ENCODE measurements around the gene SMC1A.

SMC1A gene

DNA sequence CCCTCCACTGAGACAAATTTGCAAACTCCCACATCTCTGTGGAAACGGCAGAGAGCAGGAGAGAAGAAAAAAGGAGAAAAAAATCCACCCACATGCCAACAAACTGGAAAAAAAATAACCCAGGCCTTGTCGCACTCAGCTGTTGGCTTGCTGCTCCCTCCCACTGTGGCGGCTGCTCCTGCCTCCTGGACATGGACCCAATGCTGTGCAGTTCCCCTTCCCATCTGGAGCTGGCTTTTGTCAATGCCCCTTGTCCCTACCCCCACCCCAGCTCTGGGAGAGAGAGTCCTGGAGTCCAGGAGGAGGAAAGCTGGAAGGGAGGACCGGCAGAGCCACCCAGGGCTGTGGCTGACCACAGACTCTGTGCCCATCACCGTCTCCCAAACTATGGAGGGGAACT lies 90.2 kb downstream of the SMC1A start:
- H3K36me3 ChIP-seq (ENCODE audit: control insufficient read depth in 2 of 2, insufficient read depth in 1 of 2, low read length in 2 of 2) = no peaks in the 10 kb centered on the region
- TF ChIP-seq, protein P1, sequence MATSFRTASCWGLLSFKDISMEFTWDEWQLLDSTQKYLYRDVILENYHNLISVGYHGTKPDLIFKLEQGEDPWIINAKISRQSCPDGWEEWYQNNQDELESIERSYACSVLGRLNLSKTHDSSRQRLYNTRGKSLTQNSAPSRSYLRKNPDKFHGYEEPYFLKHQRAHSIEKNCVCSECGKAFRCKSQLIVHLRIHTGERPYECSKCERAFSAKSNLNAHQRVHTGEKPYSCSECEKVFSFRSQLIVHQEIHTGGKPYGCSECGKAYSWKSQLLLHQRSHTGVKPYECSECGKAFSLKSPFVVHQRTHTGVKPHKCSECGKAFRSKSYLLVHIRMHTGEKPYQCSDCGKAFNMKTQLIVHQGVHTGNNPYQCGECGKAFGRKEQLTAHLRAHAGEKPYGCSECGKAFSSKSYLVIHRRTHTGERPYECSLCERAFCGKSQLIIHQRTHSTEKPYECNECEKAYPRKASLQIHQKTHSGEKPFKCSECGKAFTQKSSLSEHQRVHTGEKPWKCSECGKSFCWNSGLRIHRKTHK (tag by site-specific recombination; IDR thresholded peaks at IDR 0.05) = no peak
- TF ChIP-seq ZNF114 (tag by site-specific recombination; IDR thresholded peaks at IDR 0.05) = no peak
- TF ChIP-seq KLF7 (tag by site-specific recombination; IDR thresholded peaks at IDR 0.05; ENCODE audit: borderline replicate concordance) = no peak
- TF ChIP-seq, protein P2, sequence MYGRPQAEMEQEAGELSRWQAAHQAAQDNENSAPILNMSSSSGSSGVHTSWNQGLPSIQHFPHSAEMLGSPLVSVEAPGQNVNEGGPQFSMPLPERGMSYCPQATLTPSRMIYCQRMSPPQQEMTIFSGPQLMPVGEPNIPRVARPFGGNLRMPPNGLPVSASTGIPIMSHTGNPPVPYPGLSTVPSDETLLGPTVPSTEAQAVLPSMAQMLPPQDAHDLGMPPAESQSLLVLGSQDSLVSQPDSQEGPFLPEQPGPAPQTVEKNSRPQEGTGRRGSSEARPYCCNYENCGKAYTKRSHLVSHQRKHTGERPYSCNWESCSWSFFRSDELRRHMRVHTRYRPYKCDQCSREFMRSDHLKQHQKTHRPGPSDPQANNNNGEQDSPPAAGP (tag by site-specific recombination; IDR thresholded peaks at IDR 0.05) = no peak
- TF ChIP-seq GLIS1 (tag by site-specific recombination; IDR thresholded peaks at IDR 0.05) = no peak
- TF ChIP-seq ZNF843 (tag by site-specific recombination; IDR thresholded peaks at IDR 0.05) = no peak
- TF ChIP-seq, protein P3, sequence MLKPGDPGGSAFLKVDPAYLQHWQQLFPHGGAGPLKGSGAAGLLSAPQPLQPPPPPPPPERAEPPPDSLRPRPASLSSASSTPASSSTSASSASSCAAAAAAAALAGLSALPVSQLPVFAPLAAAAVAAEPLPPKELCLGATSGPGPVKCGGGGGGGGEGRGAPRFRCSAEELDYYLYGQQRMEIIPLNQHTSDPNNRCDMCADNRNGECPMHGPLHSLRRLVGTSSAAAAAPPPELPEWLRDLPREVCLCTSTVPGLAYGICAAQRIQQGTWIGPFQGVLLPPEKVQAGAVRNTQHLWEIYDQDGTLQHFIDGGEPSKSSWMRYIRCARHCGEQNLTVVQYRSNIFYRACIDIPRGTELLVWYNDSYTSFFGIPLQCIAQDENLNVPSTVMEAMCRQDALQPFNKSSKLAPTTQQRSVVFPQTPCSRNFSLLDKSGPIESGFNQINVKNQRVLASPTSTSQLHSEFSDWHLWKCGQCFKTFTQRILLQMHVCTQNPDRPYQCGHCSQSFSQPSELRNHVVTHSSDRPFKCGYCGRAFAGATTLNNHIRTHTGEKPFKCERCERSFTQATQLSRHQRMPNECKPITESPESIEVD (tag by site-specific recombination; IDR thresholded peaks at IDR 0.05) = no peak
- TF ChIP-seq, protein P4, sequence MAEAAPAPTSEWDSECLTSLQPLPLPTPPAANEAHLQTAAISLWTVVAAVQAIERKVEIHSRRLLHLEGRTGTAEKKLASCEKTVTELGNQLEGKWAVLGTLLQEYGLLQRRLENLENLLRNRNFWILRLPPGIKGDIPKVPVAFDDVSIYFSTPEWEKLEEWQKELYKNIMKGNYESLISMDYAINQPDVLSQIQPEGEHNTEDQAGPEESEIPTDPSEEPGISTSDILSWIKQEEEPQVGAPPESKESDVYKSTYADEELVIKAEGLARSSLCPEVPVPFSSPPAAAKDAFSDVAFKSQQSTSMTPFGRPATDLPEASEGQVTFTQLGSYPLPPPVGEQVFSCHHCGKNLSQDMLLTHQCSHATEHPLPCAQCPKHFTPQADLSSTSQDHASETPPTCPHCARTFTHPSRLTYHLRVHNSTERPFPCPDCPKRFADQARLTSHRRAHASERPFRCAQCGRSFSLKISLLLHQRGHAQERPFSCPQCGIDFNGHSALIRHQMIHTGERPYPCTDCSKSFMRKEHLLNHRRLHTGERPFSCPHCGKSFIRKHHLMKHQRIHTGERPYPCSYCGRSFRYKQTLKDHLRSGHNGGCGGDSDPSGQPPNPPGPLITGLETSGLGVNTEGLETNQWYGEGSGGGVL (tag by site-specific recombination; IDR thresholded peaks at IDR 0.05) = no peak
- TF ChIP-seq, protein P5, sequence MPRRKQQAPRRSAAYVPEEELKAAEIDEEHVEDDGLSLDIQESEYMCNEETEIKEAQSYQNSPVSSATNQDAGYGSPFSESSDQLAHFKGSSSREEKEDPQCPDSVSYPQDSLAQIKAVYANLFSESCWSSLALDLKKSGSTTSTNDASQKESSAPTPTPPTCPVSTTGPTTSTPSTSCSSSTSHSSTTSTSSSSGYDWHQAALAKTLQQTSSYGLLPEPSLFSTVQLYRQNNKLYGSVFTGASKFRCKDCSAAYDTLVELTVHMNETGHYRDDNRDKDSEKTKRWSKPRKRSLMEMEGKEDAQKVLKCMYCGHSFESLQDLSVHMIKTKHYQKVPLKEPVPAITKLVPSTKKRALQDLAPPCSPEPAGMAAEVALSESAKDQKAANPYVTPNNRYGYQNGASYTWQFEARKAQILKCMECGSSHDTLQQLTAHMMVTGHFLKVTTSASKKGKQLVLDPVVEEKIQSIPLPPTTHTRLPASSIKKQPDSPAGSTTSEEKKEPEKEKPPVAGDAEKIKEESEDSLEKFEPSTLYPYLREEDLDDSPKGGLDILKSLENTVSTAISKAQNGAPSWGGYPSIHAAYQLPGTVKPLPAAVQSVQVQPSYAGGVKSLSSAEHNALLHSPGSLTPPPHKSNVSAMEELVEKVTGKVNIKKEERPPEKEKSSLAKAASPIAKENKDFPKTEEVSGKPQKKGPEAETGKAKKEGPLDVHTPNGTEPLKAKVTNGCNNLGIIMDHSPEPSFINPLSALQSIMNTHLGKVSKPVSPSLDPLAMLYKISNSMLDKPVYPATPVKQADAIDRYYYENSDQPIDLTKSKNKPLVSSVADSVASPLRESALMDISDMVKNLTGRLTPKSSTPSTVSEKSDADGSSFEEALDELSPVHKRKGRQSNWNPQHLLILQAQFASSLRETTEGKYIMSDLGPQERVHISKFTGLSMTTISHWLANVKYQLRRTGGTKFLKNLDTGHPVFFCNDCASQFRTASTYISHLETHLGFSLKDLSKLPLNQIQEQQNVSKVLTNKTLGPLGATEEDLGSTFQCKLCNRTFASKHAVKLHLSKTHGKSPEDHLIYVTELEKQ (tag by site-specific recombination; IDR thresholded peaks at IDR 0.05; ENCODE audit: borderline replicate concordance) = no peak
- TF ChIP-seq ZNF16 (tag by site-specific recombination; IDR thresholded peaks at IDR 0.05; ENCODE audit: low read depth) = no peak
- TF ChIP-seq ZNF266 (tag by site-specific recombination; IDR thresholded peaks at IDR 0.05; ENCODE audit: low read depth) = no peak
- ChIA-PET CTCF (interaction anchor here (0.7 to 12.6 kb wide), 7 partner anchors 8 to 150 kb away, joined by 3 to 233 read pairs (median 5); no protein-coding TSS in a partner anchor), POLR2A (interaction anchor here (0.6 to 0.7 kb wide), 2 partner anchors 15 to 110 kb away, joined by 3 read pairs; no protein-coding TSS in a partner anchor)
- H3K9me3 ChIP-seq (ENCODE audit: control insufficient read depth, insufficient read depth, low read depth, low read length) = no peaks in the 10 kb centered on the region
- no peak overlapping the region for H3K27ac ChIP-seq (ENCODE audit: extremely low read depth, low read depth, low read length)
- no peaks in the 10 kb centered on the region for H3K4me1 ChIP-seq (ENCODE audit: control insufficient read depth, insufficient read depth, low read length)
- H3K4me3 ChIP-seq (ENCODE audit: low read depth, low read length) = no peak overlapping the region

DNA sequence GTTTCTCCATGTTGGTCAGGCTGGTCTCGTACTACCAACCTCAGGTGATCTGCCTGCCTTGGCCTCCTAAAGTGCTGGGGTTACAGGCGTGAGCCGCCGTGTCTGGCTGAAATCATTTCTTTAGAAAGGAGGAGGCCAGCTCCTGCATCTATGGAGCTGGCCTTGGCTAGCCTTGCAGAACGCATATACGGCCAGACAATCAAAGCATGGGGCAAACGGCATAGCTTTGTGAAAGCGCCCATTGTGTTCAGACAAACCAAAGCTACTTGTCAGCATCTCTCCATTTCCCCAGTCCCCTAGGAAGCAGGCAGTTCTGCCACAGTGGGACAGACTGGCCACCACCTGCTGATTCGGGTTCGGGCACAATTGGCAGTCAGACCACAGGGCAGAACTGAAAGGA lies 92.1 kb downstream of the SMC1A start:
- H3K36me3 ChIP-seq (ENCODE audit: control insufficient read depth in 2 of 2, insufficient read depth in 1 of 2, low read length in 2 of 2) = no peaks in the 10 kb centered on the region
- ChIA-PET CTCF (interaction anchor here (0.6 to 12.6 kb wide), 7 partner anchors 10 to 130 kb away, joined by 3 to 233 read pairs (median 4); no protein-coding TSS in a partner anchor), POLR2A (no interaction called here)
- no peak overlapping the region for H3K27ac ChIP-seq (ENCODE audit: extremely low read depth, low read depth, low read length)
- H3K9me3 ChIP-seq (ENCODE audit: control insufficient read depth, insufficient read depth, low read depth, low read length) = no peaks in the 10 kb centered on the region
- no peaks in the 10 kb centered on the region for H3K4me1 ChIP-seq (ENCODE audit: control insufficient read depth, insufficient read depth, low read length)
- TF ChIP-seq KLF16 (tag by site-specific recombination; IDR thresholded peaks at IDR 0.05) (no peak), ZNF157 (tag by site-specific recombination; IDR thresholded peaks at IDR 0.05) (0 out of 2 replicates have a peak, but pooled peaks have one; percentile 56)
- no peak overlapping the region for H3K4me3 ChIP-seq (ENCODE audit: low read depth, low read length)
